Heart left ventricle (tissue), 13 donors: ENCODE measurements around the gene AGPAT4.

Experiments used
- CTCF ChIP-seq, 12 donors: fragments of 200-600 bp; sonication (generic) in 4 of 12; IDR thresholded peaks; one replicate each; pipeline versions ENCODE4 v1.5.0 to v1.8.0; 2018 to 2022; ENCODE audit warnings: antibody characterized with exemption in 12 of 12, mild to moderate bottlenecking in 5 of 12
- POLR2A ChIP-seq, 2 donors: fragments of 450-650 bp; IDR thresholded peaks; one replicate each; pipeline ENCODE4 v1.6.1; 2017; ENCODE audit warnings: antibody characterized with exemption in 2 of 2, mild to moderate bottlenecking in 2 of 2, moderate library complexity in 2 of 2
- donor health status: ischemic (EF 13 %, LVEDD 7.1; RV severe dilation, severe dysfunction).
- donor health status: DM: no; HTN: yes; CAD: no.
- donor health status: DM: no; HTN: no; CAD: no.
- donor health status: ischemic (EF 25% LVEDD 6.9; RV normal size, moderate dysfunction).
- donor health status: ischemic (EF 25% LVEDD 5.7; RV mildly dilated, moderate dysfunction).
- donor health status: ischemic (EF 35%, LVEDD 5.7; RV mildly dilated, moderate dysfunction).
- donor health status: nonischemic (EF 11% LVEDD 7.7; RV severe dilation, severe dysfunction).
- donor health status: DM: yes; HTN: yes; CAD: no.
- donor health status: PGD.
- donor health status: ischemic (EF 29% LVEDD 5.4; RV normal size, mild dysfunction).
- donor health status: nonischemic (EF 23%, LVEDD 6.1; RV moderate dilation, normal function).

GRCh38 chr6:161266513-161267230 is 7.2 kb downstream of the AGPAT4 start:
- TF ChIP-seq POLR2A (IDR thresholded peaks at IDR 0.05) (no peak), CTCF (IDR thresholded peaks at IDR 0.05) (no peak)
